GM18909 (cell line): ENCODE results near the gene CSF1.

Experiments used
- ATAC-seq: cut with Tn5 transposase; IDR thresholded peaks from one replicate; pipeline ENCODE4 v1.9.1; 2021; ENCODE audit warnings: mild to moderate bottlenecking; ENCODE audit not compliant: unreplicated experiment, poor library complexity

The CSF1 gene

DNA sequence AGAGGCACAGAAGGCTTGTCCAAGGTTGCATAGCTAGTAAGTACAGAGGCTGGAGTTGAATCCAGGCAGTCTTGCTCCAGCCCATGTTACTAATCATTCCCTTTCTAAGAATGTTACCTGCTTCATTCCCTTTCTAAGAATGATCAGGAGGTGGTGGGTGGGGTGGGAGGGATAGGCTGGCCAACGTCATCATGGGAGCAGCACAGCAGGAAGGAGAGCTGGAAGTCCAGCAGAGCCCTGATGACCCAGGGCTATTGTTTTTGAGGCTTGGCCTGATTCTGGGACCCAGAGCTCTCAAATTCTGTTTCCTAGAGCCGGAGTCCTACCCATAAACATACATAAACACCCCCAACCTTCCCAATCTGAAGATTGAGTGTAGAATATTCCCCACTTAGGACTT lies 11.8 kb upstream of the CSF1 start:
- no peak for ATAC-seq

DNA sequence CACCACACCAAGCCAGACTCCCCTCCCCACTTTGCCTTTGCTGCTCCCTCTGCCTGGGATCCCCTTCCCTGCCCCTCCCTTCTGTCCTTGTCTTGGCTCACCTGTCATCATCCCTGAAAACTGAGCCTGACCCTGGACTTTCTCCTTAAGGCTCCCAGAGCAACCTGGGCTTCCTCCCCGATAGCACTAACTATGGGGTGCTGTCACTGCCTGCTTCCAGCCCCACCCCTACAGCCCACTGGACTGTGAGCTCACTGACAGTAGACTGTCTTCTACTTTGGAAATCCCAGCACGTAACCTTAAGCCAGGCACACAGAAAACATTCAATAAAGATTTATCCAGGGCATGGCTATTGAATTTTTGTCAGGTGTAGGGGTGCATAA lies 9.5 kb upstream of the CSF1 start:
- ATAC-seq = no peak

DNA sequence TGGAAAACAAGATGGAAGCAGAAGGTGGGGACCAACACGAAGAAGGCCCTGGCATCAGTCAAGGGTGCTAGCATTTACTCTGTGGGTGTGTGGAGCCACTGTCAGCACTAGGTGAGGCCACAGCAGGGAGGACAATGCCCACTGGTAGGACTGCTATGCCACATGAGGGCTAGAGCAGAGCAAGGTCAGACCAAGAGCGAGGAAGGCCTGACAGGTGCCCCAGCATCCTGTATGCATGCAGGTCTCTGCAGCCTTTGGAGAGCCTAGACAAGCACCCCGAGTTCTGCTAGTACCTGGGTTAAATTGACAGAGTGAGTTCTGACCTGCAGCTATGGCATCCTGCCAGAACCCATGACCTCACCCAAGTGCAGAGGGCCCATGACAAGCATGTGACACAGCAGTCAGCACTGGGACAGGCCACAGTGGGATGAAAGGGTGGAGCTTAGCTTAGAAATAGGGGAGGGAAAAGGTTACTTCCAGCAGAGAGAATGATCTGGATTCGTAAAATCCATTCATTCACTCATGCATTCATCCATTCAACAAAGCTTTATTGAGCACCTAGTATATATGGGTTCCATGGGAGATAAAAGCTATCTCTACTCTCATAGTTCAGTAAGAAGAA lies 9.0 kb upstream of the CSF1 start:
- ATAC-seq = no peak

DNA sequence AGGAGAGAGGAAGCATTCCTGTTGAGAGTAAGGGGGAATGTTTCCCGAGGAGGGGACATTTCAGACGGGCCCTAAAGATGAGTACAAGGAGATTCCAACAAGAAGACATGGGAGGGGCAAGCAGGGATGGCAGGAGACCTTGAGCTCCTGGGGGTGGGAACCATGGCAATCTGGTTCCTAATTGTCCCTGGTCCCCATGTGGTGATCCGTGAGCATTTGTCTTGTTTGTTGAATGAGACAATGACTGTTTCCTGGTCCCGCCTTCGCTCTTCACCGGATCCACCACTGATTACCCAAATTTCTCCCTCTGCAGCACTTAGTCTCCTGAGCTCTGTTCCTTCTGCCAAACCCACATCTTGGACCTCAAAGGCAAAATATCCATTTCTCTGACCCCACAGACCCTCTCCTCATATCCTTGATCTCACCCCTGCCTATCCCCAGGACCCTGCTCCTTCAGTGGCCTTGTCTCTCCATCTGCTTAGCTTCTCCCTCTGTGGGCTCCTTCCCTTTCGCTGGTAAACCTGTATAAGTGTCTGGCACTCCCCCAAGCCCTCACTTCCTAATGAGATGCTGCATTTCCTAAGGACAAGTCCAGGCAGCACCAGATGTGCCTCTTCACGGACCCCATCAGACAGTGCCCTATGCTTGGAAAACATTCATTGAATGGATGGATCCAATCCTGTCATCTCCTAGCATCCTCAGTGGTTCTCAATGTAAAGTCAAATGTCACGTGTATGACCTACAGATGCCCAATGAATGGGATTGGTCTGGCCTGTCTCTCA lies 8.3 kb upstream of the CSF1 start:
- ATAC-seq = no peak

DNA sequence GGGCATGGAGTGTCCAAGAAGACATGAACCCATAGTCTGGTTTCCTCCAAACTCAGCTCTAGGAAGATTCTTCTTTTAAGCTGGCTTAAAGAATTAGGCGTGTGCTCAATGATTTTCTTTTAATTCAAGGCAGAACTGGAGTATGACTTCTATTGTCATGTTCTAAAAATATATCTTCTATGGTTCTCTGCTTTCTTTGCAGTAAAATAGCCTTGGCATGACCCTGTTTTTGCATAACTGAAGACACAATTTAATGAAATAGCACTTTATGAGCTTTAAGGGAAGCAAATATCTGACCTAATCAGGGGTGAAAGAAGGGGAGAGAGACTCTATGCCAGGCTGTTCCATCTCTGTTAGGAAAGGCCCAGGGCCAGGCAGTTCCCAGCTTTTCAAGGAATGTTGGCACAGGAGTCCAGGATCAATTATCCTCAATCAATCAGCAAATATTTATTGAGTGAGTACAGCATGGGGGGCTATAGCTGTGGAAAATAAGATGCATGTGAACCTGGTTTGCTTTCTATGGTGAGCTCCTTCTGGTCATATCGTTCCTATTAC lies 7.2 kb upstream of the CSF1 start:
- no peak for ATAC-seq

DNA sequence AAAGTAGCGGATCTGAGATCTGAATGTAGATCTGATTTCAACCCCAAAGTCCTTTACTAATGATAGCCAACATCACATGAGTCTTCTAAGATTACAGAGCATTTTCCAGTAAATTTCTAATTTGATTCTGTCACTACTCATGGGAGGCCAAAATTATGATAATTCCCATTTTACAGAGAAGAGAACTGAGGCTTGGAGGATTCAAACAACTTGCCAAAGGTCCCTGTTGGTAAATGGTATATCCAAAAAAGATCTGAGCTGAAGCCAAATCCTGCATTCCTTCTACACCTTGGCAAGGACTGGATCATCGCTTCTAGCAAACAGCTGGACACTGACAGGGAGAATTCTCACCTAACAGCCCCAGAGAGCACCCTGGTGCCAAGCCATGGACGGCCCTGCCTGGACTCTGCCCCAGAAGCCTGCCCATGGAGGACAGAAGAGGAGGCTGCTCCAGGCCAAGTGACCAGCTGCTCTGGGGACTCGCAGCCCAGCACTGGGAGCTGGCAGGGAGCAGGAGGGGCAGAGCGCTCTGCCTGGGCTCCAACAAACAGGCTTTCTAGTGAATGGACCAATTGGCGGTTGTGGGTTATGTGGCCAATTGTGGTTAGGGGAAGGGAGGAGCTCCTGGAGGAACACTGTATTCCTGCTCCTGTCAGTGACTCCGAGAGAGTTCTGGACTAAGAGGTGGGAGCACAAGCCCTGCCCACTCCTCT lies 6.4 kb upstream of the CSF1 start:
- ATAC-seq = no peak

DNA sequence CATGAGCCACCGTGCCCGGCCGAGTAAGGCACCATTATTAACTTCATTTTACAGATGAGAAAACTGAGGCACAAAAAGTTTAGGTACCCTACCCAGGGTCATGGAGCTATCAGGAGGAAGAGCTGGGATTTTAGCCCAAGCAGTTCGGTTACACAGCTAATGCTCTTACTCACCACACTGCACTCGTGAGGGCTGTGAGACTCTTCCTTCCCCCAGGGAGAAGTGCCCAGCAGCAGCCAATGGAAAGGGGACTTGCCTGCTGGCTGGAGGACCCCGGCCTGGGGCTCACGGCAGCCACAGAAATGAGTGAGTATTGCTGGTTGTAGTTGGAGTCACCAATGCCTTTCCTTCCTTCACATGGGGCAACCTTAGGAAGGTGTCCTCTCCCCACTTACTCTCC lies 5.2 kb upstream of the CSF1 start:
- ATAC-seq = no peak

DNA sequence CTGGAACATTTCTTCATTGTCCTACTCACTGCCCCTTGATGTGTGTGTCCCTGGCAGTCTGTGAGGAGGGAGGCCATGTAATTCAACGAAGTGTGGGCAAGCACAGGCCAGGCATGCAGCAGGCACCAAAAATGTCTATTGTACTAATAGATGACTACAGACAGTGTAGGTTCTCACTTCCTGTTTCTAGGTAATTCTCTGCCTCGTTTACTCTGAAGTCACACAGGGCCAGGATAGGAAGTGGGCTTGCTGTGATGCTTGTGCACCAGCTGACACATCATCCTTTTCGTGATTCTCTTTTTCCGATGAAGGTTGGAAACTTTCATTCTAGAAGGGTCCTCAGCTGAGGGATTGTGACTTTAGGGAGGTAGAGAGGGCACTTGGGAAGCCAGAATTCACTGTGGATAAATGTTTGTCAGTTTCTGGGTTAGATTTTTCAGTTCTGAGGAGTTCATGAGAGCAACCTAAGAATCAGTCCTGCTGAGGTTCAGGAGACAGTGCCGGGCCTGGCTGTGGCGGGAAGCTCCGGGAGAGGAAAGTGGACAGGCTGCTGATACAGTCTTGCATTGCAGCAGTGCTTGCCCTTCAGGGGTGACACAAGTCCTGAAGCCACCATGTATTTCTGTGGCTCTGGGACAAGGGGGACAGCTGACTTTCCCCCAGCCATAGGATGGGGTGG lies 4.3 kb upstream of the CSF1 start:
- ATAC-seq = peak; percentile 88

DNA sequence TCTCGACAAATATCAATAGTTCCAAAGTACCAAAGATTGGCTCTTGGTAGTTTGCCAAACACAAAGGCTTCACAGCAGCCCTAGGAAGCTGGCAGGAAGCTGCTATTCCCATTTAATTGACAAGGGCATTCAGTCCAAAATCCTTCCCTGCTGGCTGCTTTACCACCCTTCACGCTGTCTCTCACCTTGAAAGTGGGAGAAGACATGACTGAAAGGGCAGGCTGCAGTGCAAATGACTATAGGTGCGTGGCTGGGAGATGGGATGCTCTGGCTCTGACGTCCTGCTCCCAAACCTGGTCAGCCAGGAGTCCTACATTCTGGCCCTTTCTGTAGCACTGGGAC lies 3.8 kb upstream of the CSF1 start:
- no peak for ATAC-seq

DNA sequence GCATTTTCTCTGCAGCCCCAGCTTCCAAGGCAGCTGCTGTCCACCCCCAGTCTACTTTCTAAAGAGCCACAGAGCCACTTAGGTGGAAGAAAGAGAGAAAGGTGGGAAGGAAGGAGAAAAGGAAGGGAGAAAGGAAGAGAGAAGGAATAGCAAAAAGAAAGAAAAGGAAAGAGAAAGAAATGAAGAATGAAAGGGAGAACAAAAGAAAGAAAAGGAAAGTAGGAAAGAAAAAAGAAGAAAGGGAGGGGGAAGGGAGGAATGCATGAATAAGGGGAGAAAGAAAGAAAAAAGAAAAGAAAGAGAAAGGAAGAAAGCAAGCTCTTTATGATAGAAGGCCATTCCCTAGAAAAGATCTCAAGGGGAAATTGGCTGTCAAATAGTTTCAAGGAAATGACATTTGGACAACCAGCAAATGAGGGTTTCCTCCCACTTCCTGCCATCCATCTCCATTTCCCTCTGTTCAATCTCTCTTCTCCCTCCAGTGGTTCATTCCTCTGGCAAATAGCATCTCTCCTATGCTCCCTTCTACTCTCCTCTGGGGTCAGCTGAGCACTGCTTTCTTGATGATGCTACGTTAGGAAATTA lies 3.4 kb upstream of the CSF1 start:
- no peak for ATAC-seq

DNA sequence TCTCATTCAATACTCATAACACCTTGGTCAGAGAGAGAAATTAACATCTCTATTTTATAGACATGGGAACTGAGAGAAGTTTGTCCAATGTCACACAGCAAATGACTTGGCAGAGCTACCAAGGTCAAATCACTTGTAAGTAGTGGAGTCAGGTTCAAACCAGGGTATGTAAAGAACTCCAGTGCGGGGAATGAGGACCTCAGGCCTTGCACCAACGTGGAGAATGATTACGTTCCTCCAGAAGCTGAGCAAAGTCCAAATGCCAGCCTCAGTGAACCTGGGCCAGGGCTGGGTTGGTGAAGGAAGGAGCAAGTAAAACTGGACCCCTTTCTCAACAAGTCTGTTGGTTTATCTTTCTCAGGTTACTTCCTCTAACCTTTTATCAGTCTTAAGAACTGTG lies 1.8 kb upstream of the CSF1 start:
- ATAC-seq = no peak

DNA sequence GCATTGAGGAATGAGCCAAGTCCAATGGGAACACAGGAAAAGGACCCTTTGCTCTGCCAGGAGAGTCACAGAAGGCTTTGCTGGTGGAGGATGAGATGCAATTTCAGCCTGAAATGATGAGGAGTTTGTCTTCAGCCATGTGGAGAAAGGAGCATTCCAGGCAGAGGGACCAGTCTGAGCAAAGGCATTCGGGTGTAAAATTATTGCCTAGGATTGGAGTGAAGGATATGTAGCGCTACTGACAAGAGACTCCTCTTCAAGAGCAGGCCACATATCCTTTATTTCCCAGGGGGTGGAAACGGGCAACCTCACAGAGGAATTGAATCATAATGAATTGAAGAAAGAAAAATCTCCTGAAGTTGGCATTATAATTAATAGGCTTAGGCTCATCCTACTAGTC lies 1.1 kb upstream of the CSF1 start:
- ATAC-seq = no peak

DNA sequence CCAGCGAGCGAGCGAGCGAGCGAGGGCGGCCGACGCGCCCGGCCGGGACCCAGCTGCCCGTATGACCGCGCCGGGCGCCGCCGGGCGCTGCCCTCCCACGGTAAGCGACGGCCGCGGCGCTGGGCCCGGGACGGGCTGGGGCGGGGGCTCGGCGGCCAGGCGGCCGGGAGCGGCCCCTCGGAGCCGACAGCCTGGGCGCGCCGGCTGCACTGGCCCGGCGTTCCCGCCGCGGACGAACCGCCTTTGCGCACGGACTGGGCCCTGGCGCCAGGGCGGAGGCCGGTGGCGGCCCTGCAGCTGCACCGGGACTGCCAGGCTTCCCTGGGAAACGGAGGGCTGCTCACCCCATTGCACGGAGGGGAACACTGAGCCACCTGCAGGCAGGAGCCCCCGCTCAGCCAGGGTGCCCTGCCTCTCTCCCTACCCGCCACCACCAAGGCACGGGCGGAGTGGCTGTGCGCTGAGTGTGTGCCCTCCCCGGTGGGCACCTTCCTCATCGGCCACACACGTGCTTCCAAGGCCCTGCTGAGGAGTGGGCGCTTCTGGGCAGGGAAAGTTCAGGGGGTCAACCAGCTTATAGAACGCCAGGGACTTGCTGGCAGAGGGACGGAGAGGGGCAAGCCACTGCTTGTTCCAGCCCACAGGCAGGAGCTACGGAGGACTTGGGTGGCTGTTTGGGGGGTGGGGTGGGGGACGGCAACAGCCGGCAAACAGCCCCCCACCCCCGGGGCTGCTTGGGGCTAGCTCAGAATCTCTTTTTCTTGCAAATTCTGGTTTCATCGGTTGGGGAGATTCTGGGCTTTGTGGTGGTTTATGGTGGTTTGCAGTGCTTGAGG lies 532 bp downstream of the CSF1 start:
- ATAC-seq = peak; percentile 32

DNA sequence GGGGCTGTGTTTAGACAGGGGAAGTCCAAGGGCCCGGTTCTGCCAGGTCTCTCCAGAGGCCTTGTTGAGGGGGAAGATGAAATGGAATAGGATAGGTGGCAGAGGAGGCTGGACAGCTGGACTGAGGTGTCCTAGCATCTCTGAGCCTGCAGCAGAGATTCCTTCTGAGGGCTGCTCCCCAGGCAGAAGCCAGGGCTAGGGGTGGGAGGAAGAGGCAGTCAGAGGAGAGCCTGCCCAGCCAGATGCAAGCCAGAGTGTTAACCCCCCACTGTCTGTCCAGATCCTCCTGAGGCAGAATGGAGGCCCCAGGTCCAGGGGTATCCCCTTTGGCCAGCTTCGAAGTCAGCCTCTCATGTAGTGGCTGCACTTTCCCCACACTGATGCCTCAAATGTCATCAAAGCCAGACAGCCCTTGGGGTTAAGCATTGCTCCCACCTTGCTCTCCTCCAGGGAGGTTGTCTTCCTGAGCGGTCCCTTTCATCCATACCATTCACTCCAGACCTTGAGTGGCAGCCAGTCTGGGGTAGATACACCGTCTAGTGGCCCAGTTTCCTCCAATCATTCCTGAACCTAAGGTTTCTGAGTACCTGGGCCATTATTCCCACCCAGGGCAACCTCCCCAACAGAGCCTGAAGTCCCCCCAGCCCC lies 1.7 kb downstream of the CSF1 start:
- no peak for ATAC-seq

DNA sequence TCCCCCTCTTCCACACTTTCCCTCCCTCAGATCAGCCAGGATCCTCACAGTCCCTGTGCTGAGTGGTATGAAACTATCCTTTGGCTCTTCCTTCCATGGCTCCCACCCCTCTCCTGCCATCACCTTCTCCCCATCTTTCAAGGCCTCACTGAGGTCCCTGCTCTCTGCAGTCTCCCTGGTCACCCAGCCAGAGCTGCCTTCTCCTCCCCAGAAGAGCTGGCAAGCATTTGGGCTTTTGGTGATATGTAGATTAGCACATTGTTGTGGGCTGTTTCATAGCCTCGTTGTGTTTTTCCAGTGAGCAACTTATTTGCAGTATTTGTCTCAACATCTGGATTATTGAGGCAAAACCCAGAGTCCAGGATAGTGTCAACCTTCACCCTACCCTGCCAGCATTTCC lies 2.2 kb downstream of the CSF1 start:
- no peak for ATAC-seq

DNA sequence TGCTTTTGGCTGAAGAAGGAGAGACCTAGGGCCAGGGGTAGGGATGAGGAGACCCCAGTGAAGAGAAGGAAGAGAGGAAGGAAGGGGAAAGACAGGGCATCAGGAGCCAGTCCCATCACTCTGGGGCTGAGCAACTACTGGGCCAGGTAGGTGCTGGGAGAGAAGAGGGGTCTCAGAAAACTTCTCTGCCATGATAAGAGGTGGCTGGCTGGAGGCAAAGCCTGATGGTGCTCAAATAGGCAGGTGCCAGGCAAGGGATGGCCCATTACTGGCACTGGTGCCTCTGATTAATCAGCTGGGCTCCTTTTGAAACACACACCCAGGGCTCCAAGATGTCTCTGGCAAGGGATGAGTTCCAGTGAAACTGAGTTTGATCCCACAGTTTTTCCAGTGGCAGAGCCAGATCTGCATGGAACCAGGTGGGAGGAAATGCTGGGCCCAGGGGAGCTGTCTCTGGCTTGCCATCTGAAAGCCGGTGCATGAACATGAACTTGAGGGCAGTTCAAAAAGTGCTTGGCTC lies 2.8 kb downstream of the CSF1 start:
- ATAC-seq = no peak

DNA sequence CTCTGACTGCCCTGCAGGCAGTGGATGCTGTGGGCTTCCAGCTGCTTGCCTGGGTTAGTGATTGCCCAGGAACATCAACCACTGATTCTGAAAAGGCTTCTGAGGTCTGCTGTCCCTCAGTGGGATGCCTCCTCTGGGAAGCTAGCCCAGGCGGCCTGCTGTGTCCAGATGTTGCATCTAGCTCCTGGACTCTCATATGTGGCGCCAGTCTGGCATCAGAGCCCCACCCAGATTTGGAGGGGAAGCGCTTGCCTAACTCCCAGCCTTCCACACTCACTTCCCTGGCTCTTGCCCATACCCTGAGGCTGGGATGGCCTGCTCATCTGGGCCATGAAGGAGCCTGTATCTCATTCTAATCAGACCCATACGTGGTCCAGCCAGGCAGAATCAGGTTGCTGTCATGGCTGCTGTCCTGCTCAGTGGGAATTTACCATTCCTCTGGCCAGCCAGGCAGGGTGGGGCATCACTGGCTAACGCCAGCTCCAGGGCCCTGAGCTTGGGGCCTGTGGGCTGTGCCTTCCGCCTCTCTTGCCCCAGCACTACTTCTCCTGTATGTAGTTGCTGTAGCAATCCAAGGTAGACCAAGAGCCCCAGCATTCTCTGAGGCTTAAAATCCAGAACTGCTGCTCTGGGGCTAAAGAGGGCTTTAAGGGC lies 4.1 kb downstream of the CSF1 start:
- no peak for ATAC-seq

DNA sequence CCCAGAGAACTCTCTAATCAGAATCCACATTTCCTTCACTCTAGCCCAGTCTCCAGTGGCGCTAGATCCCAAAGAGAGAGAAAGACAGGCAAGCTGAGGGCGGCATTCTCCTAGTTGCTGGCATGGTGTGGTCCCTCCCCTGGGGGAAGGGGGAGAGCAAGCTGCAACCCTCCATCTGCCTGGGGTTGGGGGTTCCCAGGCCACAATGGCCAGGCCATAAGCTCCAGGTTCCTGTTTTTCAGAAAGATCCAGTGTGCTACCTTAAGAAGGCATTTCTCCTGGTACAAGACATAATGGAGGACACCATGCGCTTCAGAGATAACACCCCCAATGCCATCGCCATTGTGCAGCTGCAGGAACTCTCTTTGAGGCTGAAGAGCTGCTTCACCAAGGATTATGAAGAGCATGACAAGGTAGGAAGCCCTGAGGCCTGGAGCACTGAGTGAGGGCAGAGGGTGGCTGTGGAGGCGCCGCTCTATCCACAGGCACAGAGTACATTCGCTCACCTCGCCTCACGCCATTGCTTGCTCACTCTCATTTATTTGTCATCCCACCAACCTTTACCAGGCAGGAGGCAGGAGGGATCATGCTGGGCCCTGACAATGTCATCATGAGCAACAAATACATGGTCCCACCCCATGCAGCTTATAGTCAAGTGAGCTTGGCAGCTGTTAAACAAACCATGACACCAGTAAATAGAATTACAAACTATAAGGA lies 6.6 kb downstream of the CSF1 start:
- no peak for ATAC-seq
